Loucy (cell line): ENCODE results near the gene GNB1L.

ENCODE experiments used
- H2AFZ ChIP-seq: fragments of 200-600 bp; sonication (generic); 2 replicates; pipeline ENCODE4 v1.6.0; 2016; ENCODE audit warnings: antibody characterized with exemption, mild to moderate bottlenecking, low read length, moderate library complexity
- H3F3A ChIP-seq: fragments of 200-600 bp; 2 replicates; pipeline ENCODE4 v1.6.0; 2016; ENCODE audit warnings: antibody characterized with exemption, low read depth, mild to moderate bottlenecking
- H3K27me3 ChIP-seq: fragments of 200-600 bp; sonication (generic); 2 replicates; pipeline ENCODE4 v1.6.1; 2014; ENCODE audit warnings: low read length, mild to moderate bottlenecking; ENCODE audit not compliant: insufficient read depth, poor library complexity, severe bottlenecking
- H3K36me3 ChIP-seq: fragments of 200-600 bp; sonication (generic); 2 replicates; pipeline ENCODE4 v1.6.1; 2016; ENCODE audit warnings: low read length; ENCODE audit not compliant: insufficient read depth
- H3K4me1 ChIP-seq: fragments of 200-600 bp; sonication (generic); 2 replicates; pipeline ENCODE4 v1.5.1; 2014; ENCODE audit warnings: low read length, mild to moderate bottlenecking; ENCODE audit not compliant: insufficient read depth, poor library complexity, severe bottlenecking
- H3K4me2 ChIP-seq: fragments of 200-600 bp; sonication (generic); 2 replicates; pipeline ENCODE4 v1.6.0; 2014; ENCODE audit warnings: antibody characterized with exemption, low read length, low read depth, mild to moderate bottlenecking; ENCODE audit not compliant: poor library complexity, severe bottlenecking
- H3K4me3 ChIP-seq: fragments of 200-600 bp; sonication (generic); 2 replicates; pipeline ENCODE4 v1.5.1; 2014; ENCODE audit warnings: low read length, mild to moderate bottlenecking, mixed read lengths; ENCODE audit not compliant: poor library complexity, severe bottlenecking
- H3K79me2 ChIP-seq: fragments of 200-600 bp; sonication (generic); 2 replicates; pipeline ENCODE4 v1.6.1; 2014; ENCODE audit warnings: low read length; ENCODE audit not compliant: insufficient read depth
- H3K9ac ChIP-seq: fragments of 200-600 bp; sonication (generic); 2 replicates; pipeline ENCODE4 v1.6.0; 2014; ENCODE audit warnings: mild to moderate bottlenecking, low read depth, low read length, moderate library complexity; ENCODE audit not compliant: poor library complexity, severe bottlenecking
- H3K9me2 ChIP-seq: fragments of 200-600 bp; sonication (generic); replicated peaks from 2 replicates; pipeline ENCODE4 v1.6.1; 2016; ENCODE audit warnings: low read depth, low read length, mixed read lengths
- H3K9me3 ChIP-seq: fragments of 200-600 bp; sonication (generic); 2 replicates; pipeline ENCODE4 v1.6.1; 2014; ENCODE audit warnings: mild to moderate bottlenecking, antibody characterized with exemption, low read length, low read depth; ENCODE audit not compliant: insufficient read depth
- H4K20me1 ChIP-seq: fragments of 200-600 bp; sonication (generic); 2 replicates; pipeline ENCODE4 v1.6.0; 2014; ENCODE audit warnings: antibody characterized with exemption, low read length, mild to moderate bottlenecking; ENCODE audit not compliant: insufficient read depth, poor library complexity, severe bottlenecking
- CTCF ChIP-seq: fragments of 200-600 bp; sonication (generic); conservative IDR thresholded peaks from 2 replicates; pipeline ENCODE4 v1.5.1; 2014; ENCODE audit warnings: mild to moderate bottlenecking, antibody characterized with exemption, low read length
- EZH2phosphoT487 ChIP-seq: fragments of 200-600 bp; IDR thresholded peaks from 2 replicates; pipeline ENCODE4 v1.6.1; 2018; ENCODE audit warnings: antibody characterized with exemption, mild to moderate bottlenecking, moderate library complexity, borderline replicate concordance

Gene GNB1L

GRCh38 chr22:19750507-19751490 lies 103.9 kb downstream of the GNB1L start:
- H3K4me2 ChIP-seq: no peak overlapping the region
- no peak for TF ChIP-seq CTCF
- no peak for TF ChIP-seq EZH2phosphoT487
- no peak overlapping the region for H2AFZ ChIP-seq

GRCh38 chr22:19749876-19750275 lies 104.8 kb downstream of the GNB1L start:
- Histone ChIP-seq H3K4me3 (no peak overlapping the region), H4K20me1 (no peaks in the 10 kb centered on the region), H3K4me1 (no peaks in the 10 kb centered on the region), H3F3A (no peaks in the 10 kb centered on the region), H3K79me2 (no peaks in the 10 kb centered on the region), H3K27me3 (no peaks in the 10 kb centered on the region), H3K9ac (no peak overlapping the region), H3K9me3 (no peaks in the 10 kb centered on the region), H3K4me2 (no peak overlapping the region), H3K9me2 (no peaks in the 10 kb centered on the region), H2AFZ (no peak overlapping the region), H3K36me3 (no peaks in the 10 kb centered on the region)
- no peak for TF ChIP-seq EZH2phosphoT487
- no peak for TF ChIP-seq CTCF

More at GRCh38 chr22:19750507-19751490, 103.9 kb downstream of the GNB1L start:
- no peak overlapping the region for H3K4me3 ChIP-seq
- no peaks in the 10 kb centered on the region for H3K9me2 ChIP-seq
- no peaks in the 10 kb centered on the region for H3K79me2 ChIP-seq
- H3K9me3 ChIP-seq: no peaks in the 10 kb centered on the region
- no peak overlapping the region for H3K9ac ChIP-seq
- H3F3A ChIP-seq: no peaks in the 10 kb centered on the region
- H4K20me1 ChIP-seq: no peaks in the 10 kb centered on the region
- no peaks in the 10 kb centered on the region for H3K27me3 ChIP-seq
- H3K4me1 ChIP-seq: no peaks in the 10 kb centered on the region
- H3K36me3 ChIP-seq: no peaks in the 10 kb centered on the region

GRCh38 chr22:19748991-19749664 lies 105.5 kb downstream of the GNB1L start:
- Histone ChIP-seq H3F3A (no peaks in the 10 kb centered on the region), H3K4me2 (no peak overlapping the region), H3K9me3 (no peaks in the 10 kb centered on the region), H3K79me2 (no peaks in the 10 kb centered on the region), H3K4me1 (no peaks in the 10 kb centered on the region), H3K36me3 (no peaks in the 10 kb centered on the region), H4K20me1 (no peaks in the 10 kb centered on the region), H3K4me3 (no peak overlapping the region), H3K27me3 (no peaks in the 10 kb centered on the region), H3K9ac (no peak overlapping the region), H2AFZ (no peak overlapping the region), H3K9me2 (no peaks in the 10 kb centered on the region)
- no peak for TF ChIP-seq CTCF
- no peak for TF ChIP-seq EZH2phosphoT487
